EH (cell line): Measurements from ENCODE around the gene ANXA6.

Experiments used
- DNase-seq: peaks from one replicate; pipeline ENCODE4 v3.0.0-alpha.2; 2015; ENCODE audit warnings: low read depth

ANXA6 gene

GRCh38 chr5:151151793-151152192 is 5.8 kb downstream of the ANXA6 start:
- no peak for DNase-seq

- DNase-seq = no peak
Measured at GRCh38 chr5:151151263-151151660, 6.3 kb downstream of the ANXA6 start.

- peak; percentile 33 for DNase-seq
Measured at GRCh38 chr5:151150471-151151262, 6.9 kb downstream of the ANXA6 start.

- no peak for DNase-seq
Measured at GRCh38 chr5:151148583-151148982, 9.0 kb downstream of the ANXA6 start.

GRCh38 chr5:151147033-151147432 is 10.5 kb downstream of the ANXA6 start:
- DNase-seq = no peak

GRCh38 chr5:151146061-151146460 is 11.5 kb downstream of the ANXA6 start:
- DNase-seq = peak; percentile 30

- no peak for DNase-seq
Measured at GRCh38 chr5:151144922-151145321, 12.7 kb downstream of the ANXA6 start.

GRCh38 chr5:151144275-151144674 is 13.3 kb downstream of the ANXA6 start:
- DNase-seq = no peak

GRCh38 chr5:151143645-151144044 is 13.9 kb downstream of the ANXA6 start:
- no peak for DNase-seq

GRCh38 chr5:151142933-151143332 is 14.6 kb downstream of the ANXA6 start:
- no peak for DNase-seq

- DNase-seq = no peak
Measured at GRCh38 chr5:151141535-151141934, 16.0 kb downstream of the ANXA6 start.

- no peak for DNase-seq
Measured at GRCh38 chr5:151140686-151141459, 16.7 kb downstream of the ANXA6 start.

GRCh38 chr5:151139646-151140045 is 17.9 kb downstream of the ANXA6 start:
- DNase-seq = no peak

GRCh38 chr5:151139015-151139414 is 18.6 kb downstream of the ANXA6 start:
- no peak for DNase-seq

GRCh38 chr5:151138114-151138513 is 19.5 kb downstream of the ANXA6 start:
- DNase-seq = no peak

GRCh38 chr5:151137067-151137825 is 20.3 kb downstream of the ANXA6 start:
- no peak for DNase-seq

- no peak for DNase-seq
Measured at GRCh38 chr5:151134228-151134627, 23.4 kb downstream of the ANXA6 start.

- no peak for DNase-seq
Measured at GRCh38 chr5:151132963-151133362, 24.6 kb downstream of the ANXA6 start.

- no peak for DNase-seq
Measured at GRCh38 chr5:151130922-151131891, 26.4 kb downstream of the ANXA6 start.

GRCh38 chr5:151130235-151130921 is 27.2 kb downstream of the ANXA6 start:
- DNase-seq = no peak

- DNase-seq = no peak
Measured at GRCh38 chr5:151128817-151129216, 28.8 kb downstream of the ANXA6 start.
